Endodermal cell (in vitro differentiated cells): Measurements from ENCODE around the gene SUSD3. TPM values are rescaled to one million over a fixed set of nuclear protein-coding genes. Genes with fewer than 3 reads are reported as not detected.
A peak's percentile ranks its signal among the peaks of the same experiment; 100 is the strongest.

Experiments
- DNase-seq: peaks from one replicate; pipeline ENCODE4 v3.0.0-alpha.2; 2017
- H3K27ac ChIP-seq: 2 replicates; pipeline ENCODE4 v1.5.1; 2013; ENCODE audit warnings: mild to moderate bottlenecking, low read depth, low read length, moderate library complexity
- H3K27me3 ChIP-seq: 2 replicates; pipeline ENCODE4 v1.6.1; 2013; ENCODE audit warnings: mild to moderate bottlenecking, low read length, moderate library complexity; ENCODE audit not compliant: insufficient read depth, control insufficient read depth, poor library complexity, severe bottlenecking
- H3K36me3 ChIP-seq: 2 replicates; pipeline ENCODE4 v1.7.0; 2013; ENCODE audit warnings: mild to moderate bottlenecking, low read length, moderate library complexity; ENCODE audit not compliant: control insufficient read depth, insufficient read depth
- H3K4me1 ChIP-seq: one replicate; pipeline ENCODE4 v1.7.0; 2013; ENCODE audit warnings: low read length; ENCODE audit not compliant: control insufficient read depth, insufficient read depth
- H3K4me3 ChIP-seq: 2 replicates; pipeline ENCODE4 v1.5.1; 2013; ENCODE audit warnings: mild to moderate bottlenecking, low read length, moderate library complexity
- H3K9ac ChIP-seq: 2 replicates; pipeline ENCODE4 v1.6.1; 2013; ENCODE audit warnings: mild to moderate bottlenecking, low read length, moderate library complexity; ENCODE audit not compliant: poor library complexity, severe bottlenecking; ENCODE audit errors: extremely low read depth
- H3K9me3 ChIP-seq: 2 replicates; pipeline ENCODE4 v1.6.1; 2013; ENCODE audit warnings: mild to moderate bottlenecking, low read length, moderate library complexity; ENCODE audit not compliant: control insufficient read depth
- H3K27ac Mint-ChIP-seq: 2 replicates; pipeline ENCODE4 v1.8.0; 2020; ENCODE audit warnings: mixed read lengths
- H3K27me3 Mint-ChIP-seq: 2 replicates; pipeline ENCODE4 v1.8.0; 2021; ENCODE audit warnings: mild to moderate bottlenecking, mixed read lengths; ENCODE audit not compliant: insufficient read depth
- H3K36me3 Mint-ChIP-seq: 2 replicates; pipeline ENCODE4 v1.8.0; 2020; ENCODE audit warnings: low read depth, mixed read lengths
- H3K4me1 Mint-ChIP-seq: 2 replicates; pipeline ENCODE4 v1.8.0; 2020; ENCODE audit warnings: mixed read lengths
- H3K4me3 Mint-ChIP-seq: 2 replicates; pipeline ENCODE4 v1.8.0; 2020; ENCODE audit warnings: mild to moderate bottlenecking, moderate library complexity, mixed read lengths
- H3K9me3 Mint-ChIP-seq: 2 replicates; pipeline ENCODE4 v1.8.0; 2020; ENCODE audit warnings: mild to moderate bottlenecking, mixed read lengths
- WGBS, 2 experiments: methylation state at CpG; one replicate each; pipeline versions ENCODE4 v1.1.5 to v1.1.7; 2013; ENCODE audit warnings: missing lambda C conversion rate in 2 of 2, mixed read lengths in 1 of 2; ENCODE audit not compliant: insufficient coverage in 1 of 2, insufficient read length in 1 of 2; 5-methylcytosine and 5-hydroxymethylcytosine counted together
- total RNA-seq, 2 donors: library from RNA; stranded (reverse); fragmentation: NEBNext Ultra II Directional in 1 of 2; extraction: Animal tissue kit (Norgen Biotek cat#: 25700) in 1 of 2; gene quantifications; 2 replicates in 1 of 2; 3 replicates in 1 of 2; pipeline ENCODE4 v1.2.1, GENCODE V29; 2021
- TF ChIP-seq, protein P1 (sequence below): fragments of 200-600 bp; sonication (generic); conservative IDR thresholded peaks from 2 replicates; pipeline ENCODE4 v1.5.0; 2021; ENCODE audit warnings: antibody characterized with exemption, mild to moderate bottlenecking

SUSD3 gene
- total RNA-seq, 2 donors from 2014 or later, result 5.1 to 5.9 TPM

DNA sequence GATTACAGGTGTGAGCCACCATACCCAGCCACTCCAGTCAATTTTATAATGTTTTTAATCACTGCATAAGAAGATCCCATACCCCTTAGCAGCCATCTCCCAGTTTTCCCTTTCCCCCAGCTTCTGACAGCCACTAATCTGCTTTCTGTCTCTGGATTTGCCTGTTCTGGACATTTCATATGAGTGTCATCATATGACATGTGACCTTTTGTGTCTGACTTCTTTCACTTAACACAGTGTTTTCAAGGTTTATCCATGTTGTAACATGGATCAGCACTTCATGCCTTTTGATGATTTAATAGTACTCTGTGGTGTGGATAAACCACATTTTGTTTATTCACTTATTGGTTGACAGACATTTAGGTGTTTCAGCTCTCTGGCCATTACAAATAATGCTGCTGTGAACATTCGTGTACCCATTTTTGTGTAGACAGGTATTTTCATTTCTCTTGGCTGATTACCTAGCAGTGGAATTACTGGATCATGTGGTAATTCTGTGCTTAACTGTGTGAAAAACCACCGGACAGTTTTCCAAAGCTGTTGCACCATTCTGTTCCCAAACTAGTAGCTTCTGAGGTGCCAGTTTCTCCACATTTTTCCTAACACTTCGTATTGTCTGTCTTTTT, 8.6 kb downstream of the SUSD3 start:
- Mint-ChIP-seq H3K4me3 (no peak overlapping the region), H3K4me1 (peaks cover 4% of the 10 kb centered on the region), H3K27me3 (no peaks in the 10 kb centered on the region), H3K36me3 (no peaks in the 10 kb centered on the region), H3K27ac (no peak overlapping the region), H3K9me3 (no peaks in the 10 kb centered on the region)
- Histone ChIP-seq H3K9ac (no peak overlapping the region), H3K27ac (no peak overlapping the region), H3K9me3 (no peaks in the 10 kb centered on the region), H3K4me3 (no peak overlapping the region), H3K36me3 (no peaks in the 10 kb centered on the region), H3K4me1 (no peaks in the 10 kb centered on the region), H3K27me3 (no peaks in the 10 kb centered on the region)
- WGBS, 2 experiments, result 85 to 88% methylated on average over 2 to 3 of the region's 3 CpGs
- no peak for DNase-seq
- TF ChIP-seq, protein P1, sequence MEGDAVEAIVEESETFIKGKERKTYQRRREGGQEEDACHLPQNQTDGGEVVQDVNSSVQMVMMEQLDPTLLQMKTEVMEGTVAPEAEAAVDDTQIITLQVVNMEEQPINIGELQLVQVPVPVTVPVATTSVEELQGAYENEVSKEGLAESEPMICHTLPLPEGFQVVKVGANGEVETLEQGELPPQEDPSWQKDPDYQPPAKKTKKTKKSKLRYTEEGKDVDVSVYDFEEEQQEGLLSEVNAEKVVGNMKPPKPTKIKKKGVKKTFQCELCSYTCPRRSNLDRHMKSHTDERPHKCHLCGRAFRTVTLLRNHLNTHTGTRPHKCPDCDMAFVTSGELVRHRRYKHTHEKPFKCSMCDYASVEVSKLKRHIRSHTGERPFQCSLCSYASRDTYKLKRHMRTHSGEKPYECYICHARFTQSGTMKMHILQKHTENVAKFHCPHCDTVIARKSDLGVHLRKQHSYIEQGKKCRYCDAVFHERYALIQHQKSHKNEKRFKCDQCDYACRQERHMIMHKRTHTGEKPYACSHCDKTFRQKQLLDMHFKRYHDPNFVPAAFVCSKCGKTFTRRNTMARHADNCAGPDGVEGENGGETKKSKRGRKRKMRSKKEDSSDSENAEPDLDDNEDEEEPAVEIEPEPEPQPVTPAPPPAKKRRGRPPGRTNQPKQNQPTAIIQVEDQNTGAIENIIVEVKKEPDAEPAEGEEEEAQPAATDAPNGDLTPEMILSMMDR, result no peak

DNA sequence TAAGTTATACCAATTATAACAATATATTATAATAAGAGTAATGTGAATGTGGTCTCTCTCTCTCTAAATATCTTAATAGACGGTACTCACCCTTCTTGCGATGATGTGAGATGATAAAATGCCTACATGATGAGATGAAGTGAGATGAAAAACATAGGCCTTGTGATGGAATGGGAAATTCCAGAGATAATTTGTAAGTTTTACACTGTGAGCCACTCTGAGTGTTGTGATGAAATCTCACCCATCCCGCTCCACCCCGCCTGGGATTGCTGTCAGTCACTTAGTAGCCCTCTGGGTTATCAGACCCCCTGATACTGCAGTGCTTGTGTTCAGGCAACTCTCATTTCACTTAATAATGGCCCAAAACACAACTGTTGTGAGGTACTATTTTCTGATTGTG, 10.5 kb downstream of the SUSD3 start:
- Histone ChIP-seq H3K4me1 (no peaks in the 10 kb centered on the region), H3K36me3 (no peaks in the 10 kb centered on the region), H3K4me3 (no peak overlapping the region), H3K9me3 (no peaks in the 10 kb centered on the region), H3K27me3 (no peaks in the 10 kb centered on the region), H3K27ac (no peak overlapping the region), H3K9ac (no peak overlapping the region)
- Mint-ChIP-seq H3K36me3 (no peaks in the 10 kb centered on the region), H3K27ac (no peak overlapping the region), H3K4me3 (no peak overlapping the region), H3K4me1 (no peaks in the 10 kb centered on the region), H3K27me3 (no peaks in the 10 kb centered on the region), H3K9me3 (no peaks in the 10 kb centered on the region)
- DNase-seq, result no peak
- TF ChIP-seq, protein P1, result no peak
- WGBS, 2 experiments, result 94 to 96% methylated on average over 3 to 4 of the region's 4 CpGs

DNA sequence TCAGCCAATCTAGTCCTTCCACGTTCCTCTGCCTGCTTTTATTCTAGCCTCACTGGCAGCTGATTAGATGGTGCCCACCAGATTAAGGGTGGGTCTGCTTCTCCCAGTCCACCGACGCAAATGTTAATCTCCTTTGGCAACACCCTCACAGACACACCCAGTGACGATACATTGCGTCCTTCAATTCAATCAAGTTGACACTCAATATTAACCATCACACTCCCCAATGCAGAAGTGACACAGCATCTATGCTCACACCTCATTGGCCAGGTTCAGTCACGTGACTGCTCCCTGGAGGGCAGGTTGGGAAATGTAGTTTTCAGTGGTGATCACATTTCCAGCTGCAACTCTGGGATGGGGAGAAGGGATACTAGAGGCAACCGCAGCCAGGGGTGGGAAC, 13.0 kb downstream of the SUSD3 start:
- Mint-ChIP-seq H3K4me1 (peaks cover 3% of the 10 kb centered on the region), H3K27ac (no peak overlapping the region), H3K27me3 (no peaks in the 10 kb centered on the region), H3K36me3 (no peaks in the 10 kb centered on the region), H3K9me3 (no peaks in the 10 kb centered on the region), H3K4me3 (no peak overlapping the region)
- H3K36me3 ChIP-seq, result no peaks in the 10 kb centered on the region
- no peak overlapping the region for H3K4me3 ChIP-seq
- no peaks in the 10 kb centered on the region for H3K4me1 ChIP-seq
- no peak overlapping the region for H3K9ac ChIP-seq
- no peaks in the 10 kb centered on the region for H3K27me3 ChIP-seq
- WGBS, 2 experiments, result 93 to 95% methylated on average over 6 to 7 of the region's 7 CpGs
- DNase-seq, result peak; percentile 81
- H3K9me3 ChIP-seq, result no peaks in the 10 kb centered on the region
- no peak overlapping the region for H3K27ac ChIP-seq
- TF ChIP-seq, protein P1, result no peak
